Placental epithelial cell (primary cell): ENCODE results near the gene TTLL9. TPM values are rescaled to one million over a fixed set of nuclear protein-coding genes. Genes with fewer than 3 reads are reported as not detected.

ENCODE experiments used
- small RNA-seq: library from RNA; depleted of rRNA; stranded (forward); fragments of <200 nt; gene quantifications from one replicate; pipeline ENCODE3, GENCODE V24; 2012
- total RNA-seq: library from RNA; depleted of rRNA; stranded (reverse); fragments of >200 nt; gene quantifications from 2 replicates; pipeline ENCODE4 v1.2.3, GENCODE V29; 2012

The TTLL9 gene
- under 0.01 TPM in 1 of 2 replicates, not detected in the other for total RNA-seq

GRCh38 chr20:31869942-31870725 is at the start of gene TTLL9, which contains the start of gene DUSP15:
Gene TTLL9, plus strand, starts transcription at chr20:31870634. Its CDS starts 493 bp downstream, at chr20:31871127.
Gene DUSP15, minus strand, starts transcription at chr20:31870527. Its CDS starts 190 bp downstream, at chr20:31870337.

GRCh38 chr20:31845300-31845863 is 25.1 kb upstream of the TTLL9 start, which contains the start of gene FOXS1:
Gene FOXS1, minus strand, starts transcription at chr20:31845604. Its CDS starts 62 bp downstream, at chr20:31845542.

GRCh38 chr20:31951530-31952453 is 81.4 kb downstream of the TTLL9 start, which contains the start of gene PDRG1:
Gene PDRG1, minus strand, starts transcription at chr20:31952046. Its CDS starts 85 bp downstream, at chr20:31951961.

GRCh38 chr20:31967830-31968249 is 97.4 kb downstream of the TTLL9 start, which contains the start of gene XKR7:
Gene XKR7, plus strand, starts transcription at chr20:31968151. Its CDS starts 25 bp downstream, at chr20:31968176.

Small RNA genes within 50 kb of the gene (small RNA-seq; reads per million reads assigned to genes)
- gene RNU1-94P: 1.9 reads per million, percentile 77 among the genes with 10 or more reads in this experiment

Other genes starting within 250 kb of the TTLL9 start
- not detected in 2 replicates for gene COX4I2, start 232.7 kb upstream of the TTLL9 start, total RNA-seq
- gene BCL2L1, start 147.8 kb upstream of the TTLL9 start, total RNA-seq: 73.4 and 115 TPM in 2 replicates
- gene TPX2, start 131.3 kb upstream of the TTLL9 start, total RNA-seq: 11.4 and 26.5 TPM in 2 replicates
- 0.22 TPM in 1 of 2 replicates, not detected in the other for gene MYLK2, start 51.3 kb upstream of the TTLL9 start, total RNA-seq
- gene FOXS1, start 25.0 kb upstream of the TTLL9 start, total RNA-seq: not detected in 2 replicates
- not detected in 2 replicates for gene DUSP15, start 107 bp upstream of the TTLL9 start, total RNA-seq
- 2.5 and 2.7 TPM in 2 replicates for gene PDRG1, start 81.4 kb downstream of the TTLL9 start, total RNA-seq
- under 0.01 TPM in 1 of 2 replicates, not detected in the other for gene XKR7, start 97.5 kb downstream of the TTLL9 start, total RNA-seq
- gene CCM2L, start 139.8 kb downstream of the TTLL9 start, total RNA-seq: not detected in 2 replicates
- gene HCK, start 181.6 kb downstream of the TTLL9 start, total RNA-seq: not detected in 2 replicates
- gene TM9SF4, start 239.1 kb downstream of the TTLL9 start, total RNA-seq: 52.6 and 64.3 TPM in 2 replicates